GM21360 (cell line): ENCODE results near the gene ALKAL2.

Source experiments
- ATAC-seq: cut with Tn5 transposase; IDR thresholded peaks from one replicate; pipeline ENCODE4 v1.9.1; 2021; ENCODE audit warnings: mild to moderate bottlenecking, moderate library complexity; ENCODE audit not compliant: unreplicated experiment

The ALKAL2 gene

GRCh38 chr2:273333-273732 is 14.6 kb downstream of the ALKAL2 start:
- ATAC-seq, result no peak

GRCh38 chr2:271917-272316 is 16.0 kb downstream of the ALKAL2 start:
- ATAC-seq, result no peak

DNA sequence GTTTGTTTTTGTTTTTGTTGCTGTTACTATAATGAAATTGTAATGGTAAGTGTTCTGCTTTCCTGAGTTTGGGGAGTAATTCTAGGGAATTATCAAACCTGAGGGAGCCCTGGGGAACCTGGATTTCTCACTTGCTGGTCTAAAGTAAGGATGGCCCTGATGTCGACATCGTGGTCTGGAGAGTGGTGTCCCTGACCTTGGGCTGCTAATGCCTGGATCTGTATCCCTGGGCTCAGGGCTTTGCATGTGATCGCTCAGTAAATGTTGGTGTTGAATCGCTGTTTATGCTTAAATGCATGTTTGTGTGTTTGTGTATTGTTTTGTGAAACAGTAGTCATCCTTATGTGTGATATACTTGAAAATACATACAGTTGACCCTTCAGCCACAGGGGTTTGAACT is 17.0 kb downstream of the ALKAL2 start:
- ATAC-seq, result no peak

- no peak for ATAC-seq
Measured at GRCh38 chr2:269356-270030, 18.4 kb downstream of the ALKAL2 start.

DNA sequence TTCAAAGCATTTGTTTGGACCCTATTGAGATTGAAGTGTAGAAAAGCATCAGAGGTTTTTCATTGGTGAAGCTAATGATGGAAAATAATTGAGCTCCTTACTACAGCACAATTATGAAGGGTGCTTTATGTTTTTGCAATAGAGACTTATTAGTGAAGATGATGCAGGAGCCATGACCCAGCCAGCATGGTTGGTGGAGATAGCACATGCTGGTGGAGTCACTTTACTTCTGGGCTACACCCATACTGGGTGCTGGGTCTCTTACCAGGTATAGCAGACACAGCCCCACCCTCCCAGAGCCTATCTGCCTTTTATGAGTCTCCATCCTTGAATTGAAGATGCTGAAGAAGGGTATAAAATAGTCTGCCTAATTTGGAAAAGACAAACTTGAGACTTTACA is 19.6 kb downstream of the ALKAL2 start:
- no peak for ATAC-seq

DNA sequence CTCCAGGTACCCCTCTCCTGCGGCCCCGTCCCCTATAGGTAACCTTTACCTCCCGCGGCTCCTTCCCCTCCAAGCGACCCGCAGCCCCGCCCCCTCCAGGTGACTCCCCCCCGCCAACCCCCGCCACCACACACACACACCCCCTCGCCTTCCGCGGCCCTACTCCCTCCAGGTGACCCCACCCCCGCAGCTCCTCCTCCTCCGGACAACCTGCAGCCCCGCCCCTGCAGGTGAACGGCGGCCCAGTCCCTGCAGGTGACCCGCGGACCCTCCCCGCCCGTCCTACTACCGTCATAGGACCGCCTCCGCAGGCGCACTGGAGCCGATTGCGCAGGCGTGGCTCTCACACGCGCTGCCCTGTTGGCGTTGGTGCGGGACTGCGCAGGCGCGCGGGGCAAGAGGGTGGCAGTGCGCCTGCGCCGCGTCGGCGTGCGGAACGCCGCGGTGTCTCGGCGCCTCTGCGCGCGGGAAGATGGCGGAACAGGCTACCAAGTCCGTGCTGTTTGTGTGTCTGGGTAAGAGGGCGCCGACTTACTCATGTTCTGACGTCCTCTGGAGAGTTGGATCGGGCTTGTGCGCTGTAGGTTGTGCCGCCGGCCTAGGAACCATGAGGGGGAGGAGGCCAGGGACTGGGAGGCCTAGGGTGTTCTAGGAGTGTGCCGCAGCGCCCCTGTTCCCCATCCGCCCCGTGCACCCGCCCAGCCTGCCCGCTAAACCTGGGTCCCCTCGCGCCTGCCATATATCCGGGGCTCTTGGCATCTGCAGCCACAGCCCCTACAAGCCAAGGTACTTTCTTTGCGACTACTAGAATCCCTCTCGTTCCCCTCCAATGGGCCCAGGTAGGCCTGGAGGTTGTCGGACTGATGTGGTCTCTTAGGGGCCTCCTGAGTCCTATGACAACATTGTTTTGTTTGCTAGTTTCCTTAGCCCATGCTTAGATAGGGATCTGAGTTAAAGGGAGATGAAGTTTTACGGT is 23.1 kb downstream of the ALKAL2 start, which contains the start of gene ACP1:
Gene ACP1, plus strand, starts transcription at position 455 of the 976 bp plus-strand sequence. Its CDS starts 18 bp downstream, at position 473.
- ATAC-seq, result peak; percentile 88

DNA sequence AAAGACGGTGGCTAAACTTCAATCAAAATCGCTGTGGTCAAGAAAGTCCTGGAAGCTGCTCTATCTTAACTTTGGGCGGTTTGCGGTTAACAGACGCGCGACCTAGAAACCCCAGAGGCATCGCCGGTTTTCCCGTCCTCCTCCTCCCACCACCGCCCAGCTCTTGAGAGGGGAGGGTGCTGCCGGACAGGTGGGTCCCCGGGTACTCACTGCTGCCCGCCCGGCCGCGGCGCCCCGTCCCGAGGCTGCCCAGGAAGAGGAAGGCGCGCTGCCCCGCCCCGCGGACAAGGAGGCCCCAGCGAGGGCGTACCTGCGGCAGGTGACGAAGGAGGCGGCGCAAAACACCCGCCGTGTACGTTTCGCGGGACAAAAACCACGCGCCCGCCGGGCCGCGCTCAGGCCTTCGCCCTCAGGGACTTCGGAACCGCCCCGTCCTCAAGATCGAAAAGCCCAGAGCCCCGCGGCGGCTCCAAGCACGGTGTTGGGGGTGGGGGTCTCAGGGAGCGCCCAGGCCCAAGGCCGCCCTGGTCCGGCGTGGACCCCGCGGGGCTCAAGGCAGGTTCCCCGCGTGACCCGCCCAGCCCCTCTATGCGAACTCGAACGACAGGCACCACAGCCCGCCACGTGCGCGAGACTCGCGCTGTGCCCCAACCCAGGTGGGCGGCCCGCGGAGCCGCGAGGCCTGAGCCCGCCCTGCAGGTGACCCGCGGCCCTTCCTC is 24.0 kb downstream of the ALKAL2 start, which contains the start of gene SH3YL1:
Gene SH3YL1, minus strand, starts transcription at position 259 of the 719 bp plus-strand sequence. Its CDS starts 48 bp downstream, at position 211.
- peak; percentile 22 for ATAC-seq

- no peak for ATAC-seq
Measured at GRCh38 chr2:263022-263738, 24.7 kb downstream of the ALKAL2 start.

GRCh38 chr2:262117-262516 is 25.8 kb downstream of the ALKAL2 start:
- no peak for ATAC-seq

DNA sequence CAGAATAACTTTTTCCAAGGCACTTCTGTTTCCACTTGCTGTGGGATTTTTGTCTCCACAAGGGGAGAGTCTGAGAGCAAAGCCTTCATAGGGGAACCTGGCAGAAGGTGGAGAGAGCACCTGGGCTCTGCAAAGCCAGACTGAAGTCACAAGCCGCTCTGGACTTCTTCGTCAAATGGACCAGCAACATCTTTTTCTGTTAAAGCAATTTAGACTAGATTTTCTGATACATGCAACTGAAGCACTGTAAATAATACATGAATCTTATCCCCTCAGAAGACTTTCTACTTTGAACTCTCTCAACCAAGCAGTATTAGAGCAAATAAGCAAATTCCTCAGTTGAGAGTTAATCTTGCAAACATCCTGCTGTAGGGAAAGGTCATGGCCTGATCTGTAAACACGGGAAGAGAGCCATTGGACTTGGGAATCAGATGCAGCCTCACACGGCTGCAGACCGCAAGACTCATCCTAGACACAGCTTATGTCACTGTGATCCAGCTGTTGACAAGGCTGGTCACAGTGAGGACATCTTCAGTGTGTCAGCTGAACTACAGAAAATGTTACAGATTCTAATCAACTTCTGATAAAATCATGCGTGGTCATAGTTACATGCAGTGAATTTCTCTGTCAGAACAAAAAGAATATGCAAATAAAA is 27.3 kb downstream of the ALKAL2 start:
- no peak for ATAC-seq

DNA sequence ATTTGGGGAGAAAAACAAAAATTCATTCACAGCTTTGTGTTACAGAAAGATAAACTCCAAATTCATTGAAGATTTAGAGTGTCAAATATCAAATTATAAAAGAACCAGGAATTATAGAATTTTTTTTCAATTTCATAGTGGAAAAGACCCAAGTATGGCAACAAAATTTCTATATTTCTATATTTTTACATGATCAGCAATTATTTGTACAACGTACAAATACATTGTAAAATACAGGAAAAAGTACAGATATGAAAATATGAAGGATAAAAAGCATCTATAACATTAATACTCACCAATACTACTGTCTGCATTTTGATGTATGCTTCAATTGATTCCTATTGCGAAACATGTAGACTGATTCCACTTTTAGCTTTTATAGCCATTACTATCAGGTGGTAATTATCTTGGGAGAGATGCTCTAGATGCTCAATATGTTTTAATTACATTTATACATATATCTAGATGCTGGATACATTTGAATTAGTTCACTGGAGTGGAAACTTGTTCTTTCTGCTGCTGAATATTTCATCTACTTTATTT is 28.0 kb downstream of the ALKAL2 start:
- ATAC-seq, result no peak

- no peak for ATAC-seq
Measured at GRCh38 chr2:258933-259332, 29.0 kb downstream of the ALKAL2 start.

- ATAC-seq, result no peak
Measured at GRCh38 chr2:257842-258241, 30.0 kb downstream of the ALKAL2 start.

GRCh38 chr2:257429-257828 is 30.5 kb downstream of the ALKAL2 start:
- no peak for ATAC-seq

DNA sequence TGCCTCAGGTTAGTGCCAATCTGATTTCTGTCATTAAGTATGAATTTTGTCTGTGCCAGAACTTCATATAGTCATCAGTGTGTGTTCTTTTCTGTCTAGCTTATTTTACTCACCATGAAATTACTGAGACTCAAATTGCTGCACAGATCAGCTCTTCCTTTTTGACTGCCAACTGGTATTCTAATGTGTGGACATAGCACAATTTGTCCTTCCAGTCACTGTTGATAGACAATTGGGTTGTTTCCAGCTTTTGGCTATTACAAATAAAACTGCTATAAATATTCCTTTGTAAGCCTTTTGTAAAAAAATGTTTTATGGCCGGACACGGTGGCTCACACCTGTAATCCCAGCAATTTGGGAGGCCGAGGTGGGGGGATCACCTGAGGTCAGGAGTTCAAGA is 31.8 kb downstream of the ALKAL2 start:
- ATAC-seq, result no peak

GRCh38 chr2:255195-255594 is 32.7 kb downstream of the ALKAL2 start:
- no peak for ATAC-seq

DNA sequence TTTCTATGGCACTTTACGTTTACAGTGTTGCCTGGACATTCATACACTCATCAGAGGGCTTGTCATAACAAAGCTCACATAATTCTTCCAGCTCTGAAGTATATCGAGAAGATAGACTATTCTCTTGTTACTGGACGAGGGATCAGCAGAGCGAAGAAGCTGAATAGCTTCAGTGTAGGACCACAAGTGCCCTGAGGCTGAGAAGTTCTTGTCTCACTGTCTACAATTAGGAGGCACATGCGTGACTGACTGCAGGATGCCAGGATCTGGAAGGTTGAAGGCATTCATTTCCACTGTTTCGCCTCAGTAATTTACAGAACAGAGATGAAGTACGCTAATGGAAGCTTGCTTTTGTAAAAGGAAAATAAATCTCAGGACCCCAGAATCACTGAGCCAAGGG is 33.6 kb downstream of the ALKAL2 start:
- ATAC-seq, result no peak

- ATAC-seq, result no peak
Measured at GRCh38 chr2:253202-253638, 34.7 kb downstream of the ALKAL2 start.

GRCh38 chr2:252001-252602 is 35.8 kb downstream of the ALKAL2 start:
- no peak for ATAC-seq
